Activated CD4-positive, CD25-positive, alpha-beta regulatory T cell treated with anti-CD3 and anti-CD28 coated beads, Interleukin-2, amount 50 U/mL, for 24 hours (primary cell): ENCODE data around the gene OSBPL6.
"Not testable (repeated sequence)": the region's sequence is repeated elsewhere in the genome, so short reads cannot be mapped to it uniquely, and the experiment has no call there.

ENCODE experiments used
- ATAC-seq, 2 donors: fragments of 150-1000 bp; cut with Tn5 transposase; one replicate each; pipeline ENCODE4 v1.10.0; 2021; ENCODE audit warnings: mild to moderate bottlenecking in 1 of 2, moderate library complexity in 1 of 2

The OSBPL6 gene

GRCh38 chr2:178193823-178194599 is at the start of gene OSBPL6:
Gene OSBPL6, plus strand, starts transcription at chr2:178194512. Its CDS starts 111,673 bp downstream, at chr2:178306185.
- ATAC-seq: peak; percentile 79 to 90

GRCh38 chr2:178152033-178152432 is 42.3 kb upstream of the OSBPL6 start:
- ATAC-seq: no peak

- no peak for ATAC-seq
Observed at GRCh38 chr2:178152542-178152941, 41.8 kb upstream of the OSBPL6 start.

- ATAC-seq: no peak
Observed at GRCh38 chr2:178152977-178153376, 41.3 kb upstream of the OSBPL6 start.

GRCh38 chr2:178153878-178154277 is 40.4 kb upstream of the OSBPL6 start:
- not testable (repeated sequence) for ATAC-seq

- no peak for ATAC-seq
Observed at GRCh38 chr2:178155524-178155923, 38.8 kb upstream of the OSBPL6 start.

- ATAC-seq: no peak
Observed at GRCh38 chr2:178157574-178157973, 36.7 kb upstream of the OSBPL6 start.

GRCh38 chr2:178159966-178160365 is 34.3 kb upstream of the OSBPL6 start:
- ATAC-seq: no peak

GRCh38 chr2:178160601-178161000 is 33.7 kb upstream of the OSBPL6 start:
- no peak for ATAC-seq

- ATAC-seq: no peak
Observed at GRCh38 chr2:178163395-178163794, 30.9 kb upstream of the OSBPL6 start.

GRCh38 chr2:178163911-178164310 is 30.4 kb upstream of the OSBPL6 start:
- no peak for ATAC-seq

- no peak for ATAC-seq
Observed at GRCh38 chr2:178173657-178174056, 20.7 kb upstream of the OSBPL6 start.

- ATAC-seq: no peak
Observed at GRCh38 chr2:178177066-178177679, 17.1 kb upstream of the OSBPL6 start.

GRCh38 chr2:178180648-178181047 is 13.7 kb upstream of the OSBPL6 start:
- ATAC-seq: not testable (repeated sequence)

GRCh38 chr2:178187861-178188260 is 6.5 kb upstream of the OSBPL6 start:
- ATAC-seq: no peak

GRCh38 chr2:178188466-178188865 is 5.8 kb upstream of the OSBPL6 start:
- ATAC-seq: no peak

GRCh38 chr2:178191004-178191508 is 3.3 kb upstream of the OSBPL6 start:
- ATAC-seq: no peak

GRCh38 chr2:178191511-178191910 is 2.8 kb upstream of the OSBPL6 start:
- ATAC-seq: no peak

- no peak for ATAC-seq
Observed at GRCh38 chr2:178193496-178193822, 853 bp upstream of the OSBPL6 start.

GRCh38 chr2:178194600-178195389 is 483 bp downstream of the OSBPL6 start:
- ATAC-seq: no peak

- no peak for ATAC-seq
Observed at GRCh38 chr2:178195390-178196166, 1.3 kb downstream of the OSBPL6 start.

GRCh38 chr2:178197791-178198190 is 3.5 kb downstream of the OSBPL6 start:
- no peak for ATAC-seq

- not testable (repeated sequence) for ATAC-seq
Observed at GRCh38 chr2:178198441-178198840, 4.1 kb downstream of the OSBPL6 start.
